HepG2 (cell line): ENCODE measurements around the gene LIN28A. TPM values are rescaled to one million over a fixed set of nuclear protein-coding genes. Genes with fewer than 3 reads are reported as not detected.

ENCODE experiments used
- ATRX ChIP-seq: sonication (generic); formaldehyde crosslinking; IDR thresholded peaks from 2 replicates; pipeline ENCODE4 v1.4.0; 2020; ENCODE audit warnings: missing genetic modification reagents, borderline replicate concordance
- CCAR2 ChIP-seq: fragments of 200-400 bp; formaldehyde crosslinking; optimal IDR thresholded peaks from 2 replicates; pipeline ENCODE3; 2018; ENCODE audit warnings: low read depth, mild to moderate bottlenecking, low read length, moderate library complexity
- CHD2 ChIP-seq: IDR thresholded peaks from 2 replicates; pipeline ENCODE4 v1.6.1; 2011; ENCODE audit warnings: low read depth, low read length, improper control_type of control experiment
- DRAP1 ChIP-seq: IDR thresholded peaks from 2 replicates; pipeline ENCODE4 v1.6.1; 2016; ENCODE audit warnings: missing genetic modification reagents, missing compliant biosample characterization
- EHMT2 ChIP-seq: fragments of 200-600 bp; sonication (generic); IDR thresholded peaks from 2 replicates; pipeline ENCODE4 v1.7.0; 2017; ENCODE audit warnings: antibody characterized with exemption, low read depth, low read length, borderline replicate concordance
- FOSL2 ChIP-seq: sonication (generic); formaldehyde crosslinking; IDR thresholded peaks from 2 replicates; pipeline ENCODE4 v1.4.0; 2020; ENCODE audit warnings: missing genetic modification reagents
- FOXP1 ChIP-seq, 2 experiments: fragments of 450-650 bp in 1 of 2; IDR thresholded peaks; 2 replicates each; pipeline ENCODE4 v1.6.1; 2017 to 2018; ENCODE audit warnings: antibody characterized with exemption in 1 of 2
- HMGA1 ChIP-seq: sonication (generic); formaldehyde crosslinking; conservative IDR thresholded peaks from 2 replicates; pipeline ENCODE4 v1.4.0; 2020; ENCODE audit warnings: missing genetic modification reagents
- KDM5A ChIP-seq: fragments of 200-600 bp; sonication (generic); IDR thresholded peaks from 2 replicates; pipeline ENCODE4 v1.7.0; 2018; ENCODE audit warnings: antibody characterized with exemption, mild to moderate bottlenecking, low read length, borderline replicate concordance
- MIXL1 ChIP-seq: IDR thresholded peaks from 2 replicates; pipeline ENCODE4 v1.6.1; 2016
- MYC ChIP-seq: sonication (generic); formaldehyde crosslinking; IDR thresholded peaks from 2 replicates; pipeline ENCODE4 v1.9.0; 2021; ENCODE audit warnings: missing genetic modification reagents, borderline replicate concordance
- NR2C2 ChIP-seq: sonication (generic); formaldehyde crosslinking; IDR thresholded peaks from 2 replicates; pipeline ENCODE4 v1.4.0; 2020; ENCODE audit warnings: missing genetic modification reagents, mild to moderate bottlenecking, moderate library complexity, borderline replicate concordance
- PAWR ChIP-seq: sonication (generic); formaldehyde crosslinking; IDR thresholded peaks from 2 replicates; pipeline ENCODE4 v1.4.0; 2020; ENCODE audit warnings: missing genetic modification reagents, mild to moderate bottlenecking, borderline replicate concordance
- TEAD3 ChIP-seq: optimal IDR thresholded peaks from 2 replicates; pipeline ENCODE3; 2016; ENCODE audit warnings: borderline replicate concordance
- ZBTB8A ChIP-seq: sonication (generic); formaldehyde crosslinking; IDR thresholded peaks from 2 replicates; pipeline ENCODE4 v1.4.0; 2020; ENCODE audit warnings: mild to moderate bottlenecking, low read depth, missing genetic modification reagents, borderline replicate concordance
- ZNF253 ChIP-seq: sonication (generic); formaldehyde crosslinking; IDR thresholded peaks from 2 replicates; pipeline ENCODE4 v1.8.0; 2022; ENCODE audit warnings: mild to moderate bottlenecking, missing genetic modification reagents, borderline replicate concordance
- ZNF558 ChIP-seq: sonication (generic); formaldehyde crosslinking; IDR thresholded peaks from 2 replicates; pipeline ENCODE4 v1.9.0; 2022; ENCODE audit warnings: mild to moderate bottlenecking, missing genetic modification reagents, borderline replicate concordance
- ZNF562 ChIP-seq: sonication (generic); formaldehyde crosslinking; IDR thresholded peaks from 2 replicates; pipeline ENCODE4 v1.8.0; 2022; ENCODE audit warnings: missing genetic modification reagents, borderline replicate concordance
- ZNF605 ChIP-seq: sonication (generic); formaldehyde crosslinking; IDR thresholded peaks from 2 replicates; pipeline ENCODE4 v1.8.0; 2022; ENCODE audit warnings: mild to moderate bottlenecking, missing genetic modification reagents
- ZNF703 ChIP-seq: sonication (generic); formaldehyde crosslinking; IDR thresholded peaks from 2 replicates; pipeline ENCODE4 v1.5.1; 2020; ENCODE audit warnings: missing genetic modification reagents, mild to moderate bottlenecking, moderate library complexity, borderline replicate concordance
- ZNF746 ChIP-seq: sonication (generic); formaldehyde crosslinking; IDR thresholded peaks from 2 replicates; pipeline ENCODE4 v1.8.0; 2022; ENCODE audit warnings: mild to moderate bottlenecking, missing genetic modification reagents
- ZSCAN12 ChIP-seq: sonication (generic); formaldehyde crosslinking; IDR thresholded peaks from 2 replicates; pipeline ENCODE4 v1.9.0; 2021; ENCODE audit warnings: mild to moderate bottlenecking, missing genetic modification reagents
- ZSCAN22 ChIP-seq: sonication (generic); formaldehyde crosslinking; IDR thresholded peaks from 2 replicates; pipeline ENCODE4 v1.4.0; 2020; ENCODE audit warnings: mild to moderate bottlenecking, missing genetic modification reagents
- ZZZ3 ChIP-seq: sonication (generic); formaldehyde crosslinking; IDR thresholded peaks from 2 replicates; pipeline ENCODE4 v1.4.0; 2020; ENCODE audit warnings: missing genetic modification reagents, mild to moderate bottlenecking, borderline replicate concordance
- polyA plus RNA-seq, 8 experiments: library from polyadenylated mRNA; depleted of rRNA in 3 of 8; stranded (reverse) in 7 of 8; unstranded in 1 of 8; fragments of >200 nt; fragmentation: Illumina TruSeq in 4 of 8; extraction: Trizol in 4 of 8; gene quantifications; 2 replicates each; pipeline versions ENCODE4 v1.2.1 to v1.2.3, GENCODE V29; 2011 to 2016; ENCODE audit warnings: low read depth in 4 of 8, missing spikeins in 1 of 8, mixed read lengths in 1 of 8; ENCODE audit not compliant: insufficient read depth in 1 of 8
- total RNA-seq, 5 experiments: library from RNA; depleted of rRNA; stranded (reverse); fragments of >200 nt; fragmentation: Illumina TruSeq; extraction: Trizol; gene quantifications; 2 replicates each; pipeline ENCODE4 v1.2.3, GENCODE V29; 2016; ENCODE audit warnings: low read depth in 1 of 5
- TF ChIP-seq, protein P1 (sequence below): sonication (generic); formaldehyde crosslinking; IDR thresholded peaks from 2 replicates; pipeline ENCODE4 v1.4.0; 2020; ENCODE audit warnings: missing genetic modification reagents, mild to moderate bottlenecking, borderline replicate concordance
- TF ChIP-seq, protein P2 (sequence below): sonication (generic); formaldehyde crosslinking; IDR thresholded peaks from 2 replicates; pipeline ENCODE4 v1.8.1; 2023; ENCODE audit warnings: mild to moderate bottlenecking, missing genetic modification reagents, borderline replicate concordance

The LIN28A gene
- total and polyA plus RNA-seq, 2 of the 13 experiments (the other 11 are each of a cell fraction or from before 2014, with no cell fraction given): not detected

DNA sequence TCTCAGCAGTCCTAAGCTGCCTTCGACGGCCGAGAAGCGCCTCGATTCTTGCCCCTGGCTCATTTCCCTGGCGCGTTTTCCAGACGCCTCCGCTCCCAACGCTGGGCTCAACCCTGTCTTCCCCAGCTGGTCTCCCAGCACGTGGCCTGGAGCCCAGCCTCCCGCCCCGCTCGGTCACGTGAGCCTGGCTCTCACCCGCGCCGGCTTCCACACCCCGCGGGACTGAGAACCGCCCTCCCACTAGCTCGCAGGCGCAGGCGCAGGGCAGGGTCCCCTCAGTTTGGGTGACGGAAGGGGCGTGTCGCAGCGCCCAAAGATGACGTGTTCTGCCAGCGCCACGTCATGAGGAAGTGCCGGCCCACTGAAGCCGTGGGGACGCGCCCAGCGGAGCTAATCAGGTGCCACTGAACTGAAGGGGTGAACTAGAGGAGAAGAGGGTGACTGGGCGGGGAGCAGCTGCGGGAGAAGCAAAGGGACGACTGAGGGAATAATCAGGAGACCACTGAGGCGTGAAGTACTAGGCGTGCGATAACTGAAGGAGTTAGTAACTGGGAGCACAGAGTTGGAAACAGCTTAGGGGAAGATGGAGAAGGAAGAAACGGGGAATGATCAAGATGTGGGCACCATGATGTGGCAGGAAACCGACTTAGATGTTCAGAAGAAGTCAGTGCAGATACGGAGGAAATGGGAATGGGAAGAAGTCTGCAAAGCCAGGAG is 21.5 kb downstream of the LIN28A start, which contains the start of gene DHDDS (continued):
- TF ChIP-seq, protein P1, sequence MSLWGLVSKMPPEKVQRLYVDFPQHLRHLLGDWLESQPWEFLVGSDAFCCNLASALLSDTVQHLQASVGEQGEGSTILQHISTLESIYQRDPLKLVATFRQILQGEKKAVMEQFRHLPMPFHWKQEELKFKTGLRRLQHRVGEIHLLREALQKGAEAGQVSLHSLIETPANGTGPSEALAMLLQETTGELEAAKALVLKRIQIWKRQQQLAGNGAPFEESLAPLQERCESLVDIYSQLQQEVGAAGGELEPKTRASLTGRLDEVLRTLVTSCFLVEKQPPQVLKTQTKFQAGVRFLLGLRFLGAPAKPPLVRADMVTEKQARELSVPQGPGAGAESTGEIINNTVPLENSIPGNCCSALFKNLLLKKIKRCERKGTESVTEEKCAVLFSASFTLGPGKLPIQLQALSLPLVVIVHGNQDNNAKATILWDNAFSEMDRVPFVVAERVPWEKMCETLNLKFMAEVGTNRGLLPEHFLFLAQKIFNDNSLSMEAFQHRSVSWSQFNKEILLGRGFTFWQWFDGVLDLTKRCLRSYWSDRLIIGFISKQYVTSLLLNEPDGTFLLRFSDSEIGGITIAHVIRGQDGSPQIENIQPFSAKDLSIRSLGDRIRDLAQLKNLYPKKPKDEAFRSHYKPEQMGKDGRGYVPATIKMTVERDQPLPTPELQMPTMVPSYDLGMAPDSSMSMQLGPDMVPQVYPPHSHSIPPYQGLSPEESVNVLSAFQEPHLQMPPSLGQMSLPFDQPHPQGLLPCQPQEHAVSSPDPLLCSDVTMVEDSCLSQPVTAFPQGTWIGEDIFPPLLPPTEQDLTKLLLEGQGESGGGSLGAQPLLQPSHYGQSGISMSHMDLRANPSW (CRISPR knock-in tag): no peak
- peak; percentile 94; the same call in 1 of the 2 replicates for TF ChIP-seq ZNF558
- peak; percentile 95 for TF ChIP-seq ZNF605 (CRISPR knock-in tag)
- TF ChIP-seq TEAD3: peak; percentile 81
- TF ChIP-seq ZBTB8A (CRISPR knock-in tag): peak; percentile 64; the same call in 1 of the 2 replicates
- TF ChIP-seq ZZZ3 (CRISPR knock-in tag): peak; percentile 84; the same call in 1 of the 2 replicates
- TF ChIP-seq ZNF703: no peak
- peak; percentile 99 for TF ChIP-seq MYC
- TF ChIP-seq FOSL2 (CRISPR knock-in tag): peak; percentile 73; the same call in 1 of the 2 replicates
- peak; percentile 36; the same call in 1 of the 2 replicates for TF ChIP-seq ZSCAN12
- peak; percentile 63; the same call in 1 of the 2 replicates for TF ChIP-seq EHMT2
- TF ChIP-seq MIXL1 (CRISPR knock-in tag): peak; percentile 69
- peak; percentile 98 for TF ChIP-seq KDM5A
- peak; percentile 70; the same call in 1 of the 2 replicates for TF ChIP-seq NR2C2
- TF ChIP-seq, protein P2, sequence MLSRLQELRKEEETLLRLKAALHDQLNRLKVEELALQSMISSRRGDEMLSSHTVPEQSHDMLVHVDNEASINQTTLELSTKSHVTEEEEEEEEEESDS (CRISPR knock-in tag): peak; percentile 81; the same call in 1 of the 2 replicates
- TF ChIP-seq PAWR (CRISPR knock-in tag): no peak
- TF ChIP-seq ZNF253: peak; percentile 95
- TF ChIP-seq DRAP1 (CRISPR knock-in tag): peak; percentile 78
- TF ChIP-seq HMGA1 (CRISPR knock-in tag): no peak
- peak; percentile 48; the same call in 1 of the 2 replicates for TF ChIP-seq ZSCAN22 (CRISPR knock-in tag)
- TF ChIP-seq CHD2: peak; percentile 85
- peak; percentile 91; the same call in 1 of the 2 replicates for TF ChIP-seq ZNF562 (CRISPR knock-in tag)
- TF ChIP-seq CCAR2: no peak
- no peak for TF ChIP-seq FOXP1 (IDR thresholded peaks at IDR 0.05)
- TF ChIP-seq FOXP1 (CRISPR knock-in tag; IDR thresholded peaks at IDR 0.05): peak; percentile 23; the same call in 1 of the 2 replicates
- TF ChIP-seq ZNF746 (CRISPR knock-in tag): peak; percentile 85; the same call in 1 of the 2 replicates
- TF ChIP-seq ATRX (CRISPR knock-in tag): no peak; the same call in 1 of the 2 replicates
